NCI-H2081 (cell line): Measurements from ENCODE around the gene FTCD.

Experiments used
- DNase-seq, 2 experiments: peaks; one replicate each; lab custom pipeline; 2025; lab: John Stamatoyannopoulos, UW

Gene FTCD

DNA sequence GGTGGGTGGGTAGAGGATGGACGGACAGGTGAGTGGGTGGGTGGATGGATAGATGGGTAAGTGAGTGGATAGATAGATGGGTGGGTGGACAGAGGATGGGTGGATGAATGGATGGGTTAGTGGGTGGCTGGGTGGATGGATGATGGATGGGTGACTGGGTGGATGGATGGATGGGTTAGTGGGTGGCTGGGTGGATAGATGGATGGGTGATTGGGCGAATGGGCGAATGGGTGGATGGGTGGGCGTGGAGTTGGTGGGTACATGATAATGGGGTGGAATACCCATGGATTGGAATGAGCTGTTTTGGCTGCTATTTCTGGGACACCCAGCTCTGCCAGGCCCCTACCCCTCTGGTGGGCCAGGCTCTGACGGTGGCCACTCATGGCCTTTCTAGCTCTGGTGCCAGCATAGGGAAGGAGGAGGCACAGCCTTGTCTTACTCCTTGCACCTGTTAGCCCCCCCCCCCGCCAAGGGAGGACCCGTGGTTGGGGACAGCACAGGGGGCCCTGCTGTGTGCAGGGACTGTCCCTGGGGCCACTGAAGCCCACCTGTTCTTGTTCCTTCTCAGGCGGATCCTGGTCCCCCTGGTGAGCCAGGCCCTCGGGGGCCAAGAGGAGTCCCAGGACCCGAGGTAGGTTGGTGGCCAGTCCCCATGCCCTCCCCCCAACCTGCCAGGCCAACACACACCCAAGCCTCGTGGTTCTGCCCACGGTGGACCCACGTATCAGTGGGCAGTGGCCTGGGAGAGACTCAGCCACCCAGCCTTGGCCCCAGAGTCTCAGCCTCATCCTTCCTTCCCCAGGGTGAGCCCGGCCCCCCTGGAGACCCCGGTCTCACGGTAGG is 31.1 kb downstream of the FTCD start:
- no peak for DNase-seq

DNA sequence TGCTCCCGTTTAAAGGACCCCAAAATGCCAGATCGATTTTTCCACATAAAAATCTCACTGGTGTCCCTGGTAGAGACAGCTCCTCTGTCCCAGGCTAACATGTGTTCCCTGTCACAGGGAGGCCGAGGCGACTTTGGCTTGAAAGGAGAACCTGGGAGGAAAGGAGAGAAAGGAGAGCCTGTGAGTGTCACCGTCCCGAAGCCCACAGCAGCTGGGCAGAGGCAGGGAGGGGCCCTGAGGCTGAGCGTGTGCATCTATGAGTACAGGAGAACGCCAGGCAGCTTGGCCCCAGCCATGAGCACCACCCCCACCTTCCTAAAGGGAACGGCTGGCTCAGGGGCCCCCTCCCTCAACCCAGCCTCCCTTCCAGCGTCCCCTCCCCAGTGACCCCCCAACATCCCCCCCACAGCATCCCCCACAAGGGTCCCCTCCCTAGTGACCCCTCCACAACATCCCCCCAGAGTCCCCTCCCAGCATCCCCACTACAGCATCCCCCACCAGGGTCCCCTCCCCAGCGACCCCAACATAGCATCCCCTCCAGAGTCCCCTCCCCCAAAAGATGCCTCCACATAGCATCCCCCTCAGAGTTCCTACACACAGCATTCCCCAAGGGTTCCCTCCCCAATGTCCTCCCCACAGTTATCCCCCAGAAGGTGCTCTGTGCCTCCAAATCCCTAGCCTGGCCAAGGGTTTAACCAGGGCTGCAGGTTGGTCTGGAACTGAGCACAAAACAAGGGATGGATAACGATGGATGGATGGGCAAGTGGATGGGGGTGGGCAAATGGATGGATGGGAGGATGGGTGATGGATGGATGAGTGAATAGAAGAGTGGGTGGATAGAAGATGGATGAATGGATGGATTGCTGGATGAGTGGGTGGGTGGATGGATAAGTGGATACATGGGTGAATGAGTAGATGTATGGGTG is 32.4 kb downstream of the FTCD start:
- no peak for DNase-seq

DNA sequence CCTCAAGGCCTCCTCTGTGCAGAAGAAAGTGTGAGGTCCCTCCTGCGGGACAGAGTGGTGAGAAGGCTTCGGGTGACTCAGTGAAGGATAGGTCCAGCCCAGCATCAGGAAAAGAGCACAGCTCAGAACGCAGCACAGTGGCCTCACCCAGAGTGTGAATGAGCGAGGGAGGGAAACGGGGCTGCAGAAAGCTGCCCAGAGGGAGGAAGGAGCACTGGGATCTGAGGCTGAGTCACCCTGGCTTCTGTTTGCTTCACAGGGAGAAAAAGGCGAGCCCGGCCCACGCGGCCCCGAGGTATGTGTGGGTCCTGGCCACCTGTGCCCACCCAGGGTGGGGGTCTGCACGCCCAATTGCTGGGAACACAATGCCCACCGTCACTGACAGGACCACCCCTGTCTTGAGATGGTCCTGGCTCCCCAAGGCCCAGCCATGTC is 33.1 kb downstream of the FTCD start:
- DNase-seq: no peak

DNA sequence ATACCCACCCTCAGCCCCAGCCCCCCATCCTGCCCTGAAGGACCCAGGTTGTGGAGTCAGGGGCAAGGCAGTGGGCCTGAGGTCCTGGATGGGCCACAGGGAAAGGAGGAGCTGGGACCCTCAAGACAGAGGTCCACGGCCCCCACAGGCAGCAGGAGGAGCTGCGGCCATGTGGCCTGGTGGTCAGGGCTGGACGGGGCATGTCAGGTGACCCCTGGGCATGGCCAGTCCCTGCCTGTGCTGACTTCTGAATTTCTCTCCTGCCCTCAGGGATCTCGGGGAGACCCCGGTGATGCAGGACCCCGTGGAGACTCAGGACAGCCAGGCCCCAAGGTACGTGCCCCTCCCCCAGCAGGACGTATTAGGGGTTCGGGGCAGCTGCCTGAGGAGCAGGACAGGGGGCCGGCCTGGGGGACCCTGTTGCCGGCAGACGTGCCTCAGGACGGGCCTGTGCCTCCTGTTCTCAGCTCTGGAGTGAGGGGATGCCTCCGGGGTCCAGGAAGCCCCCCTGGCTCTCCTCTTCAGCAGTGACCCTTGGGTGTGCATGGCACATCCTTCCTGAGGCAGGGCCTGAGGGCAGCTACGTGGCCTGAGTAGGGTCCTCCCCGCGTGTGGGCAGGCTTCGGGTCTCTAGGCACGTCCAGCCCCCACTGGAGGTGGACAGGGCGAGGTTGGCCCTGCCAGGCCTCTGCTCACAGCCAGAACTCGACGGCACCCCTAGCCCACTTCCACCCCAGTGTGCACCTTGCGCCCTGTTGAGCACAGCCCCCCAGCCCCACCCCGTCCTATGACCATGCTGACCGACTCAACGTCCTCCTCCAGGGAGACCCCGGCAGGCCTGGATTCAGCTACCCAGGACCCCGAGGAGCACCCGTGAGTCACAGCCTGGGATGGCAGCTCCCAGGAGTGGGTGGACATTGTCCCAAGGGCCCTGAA is 33.8 kb downstream of the FTCD start:
- no peak for DNase-seq

DNA sequence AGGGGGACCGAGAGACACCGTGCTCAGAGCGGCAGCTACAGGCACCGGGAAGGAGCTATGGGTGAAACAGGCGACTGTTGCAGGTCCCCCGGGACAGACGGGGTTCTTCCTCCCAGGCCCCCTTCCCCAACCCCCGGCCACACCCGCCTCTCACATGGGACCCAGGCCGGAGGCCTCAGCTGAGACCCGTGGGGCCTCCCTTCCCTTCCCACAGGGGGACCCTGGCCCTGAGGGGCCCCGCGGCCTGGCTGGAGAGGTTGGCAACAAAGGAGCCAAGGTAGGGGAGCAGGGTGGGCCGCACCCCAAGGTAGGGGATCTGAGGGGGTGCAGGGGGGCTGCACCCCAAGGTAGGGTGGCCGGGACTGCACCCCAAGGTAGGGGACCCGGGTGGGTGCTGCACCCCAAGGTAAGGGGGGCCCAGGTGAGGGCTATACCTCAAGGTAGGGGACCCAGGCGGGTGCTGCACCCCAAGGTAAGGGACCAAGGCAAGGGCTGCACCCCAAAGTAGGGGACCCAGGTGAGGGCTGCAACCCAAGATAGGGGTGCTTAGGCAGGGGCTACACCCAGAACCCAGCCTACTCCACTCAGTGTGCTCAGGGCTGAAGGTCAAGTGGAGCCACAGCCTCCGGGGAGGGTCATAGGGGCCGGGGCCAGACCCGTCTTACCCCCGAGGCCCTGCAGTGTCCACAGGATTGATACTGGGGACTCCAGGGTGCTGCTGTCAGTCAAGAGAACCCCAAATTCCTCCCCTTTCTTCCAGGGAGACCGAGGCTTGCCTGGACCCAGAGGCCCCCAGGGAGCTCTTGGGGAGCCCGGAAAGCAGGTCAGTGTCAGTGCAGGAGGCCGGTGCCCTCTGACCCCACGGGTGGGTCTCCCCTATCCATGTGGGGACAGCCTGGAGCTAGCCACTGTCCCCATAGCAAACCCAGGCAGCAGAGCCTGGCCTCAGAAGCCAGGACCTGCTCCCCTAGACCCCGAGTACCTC is 34.8 kb downstream of the FTCD start:
- DNase-seq: no peak

DNA sequence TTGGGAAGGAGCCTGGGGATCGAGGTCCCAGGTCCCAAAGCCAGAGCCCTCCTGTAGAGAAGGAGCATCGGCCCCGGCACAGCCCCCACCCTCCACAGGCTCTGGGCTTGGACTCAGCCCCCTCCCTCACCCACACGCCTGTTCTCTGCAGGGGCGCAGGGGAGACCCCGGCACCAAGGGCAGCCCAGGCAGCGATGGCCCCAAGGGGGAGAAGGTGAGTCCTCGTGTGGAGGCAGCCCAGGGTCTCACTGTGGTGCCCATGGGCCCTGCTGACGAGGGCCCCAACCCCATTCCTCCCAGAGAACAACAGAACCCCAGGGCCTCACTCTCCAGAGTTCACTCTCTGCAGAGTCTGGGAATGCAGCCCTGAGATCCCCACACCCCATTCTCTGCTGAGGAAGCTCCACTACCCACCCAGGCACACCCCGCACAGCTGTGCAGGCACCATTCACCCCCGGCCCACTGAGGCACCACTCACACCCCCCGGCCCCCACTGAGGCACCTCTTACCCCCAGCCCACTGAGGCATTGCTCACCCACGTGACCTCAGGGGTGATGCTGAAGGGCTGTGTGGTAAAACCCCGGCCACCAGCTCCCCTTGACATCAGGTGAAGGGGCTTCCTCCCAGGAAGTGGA is 35.6 kb downstream of the FTCD start:
- no peak for DNase-seq

DNA sequence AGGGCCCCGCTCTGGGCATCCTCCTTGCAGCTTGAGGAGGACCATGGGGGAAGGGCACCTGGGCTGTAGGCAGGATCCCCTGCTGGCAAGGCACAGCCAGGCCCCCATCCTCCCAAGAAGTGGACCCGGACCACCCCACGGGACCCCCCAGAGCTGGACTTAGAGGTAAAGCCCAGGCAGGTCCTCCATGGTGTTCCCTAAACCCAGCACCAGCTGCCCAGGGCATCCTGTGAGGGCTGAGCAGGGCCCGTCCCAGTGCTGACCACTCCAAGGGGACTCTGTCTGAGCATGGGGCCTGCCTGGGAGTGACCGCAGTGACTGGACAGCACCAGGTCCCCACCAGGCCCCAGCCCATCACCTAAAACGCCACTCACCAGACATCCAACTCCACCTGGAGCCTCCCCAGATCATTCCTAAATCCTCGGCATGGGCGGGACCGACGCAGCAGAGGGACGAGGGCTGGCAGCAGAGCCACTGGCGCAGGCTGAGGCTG is 36.2 kb downstream of the FTCD start:
- no peak for DNase-seq

DNA sequence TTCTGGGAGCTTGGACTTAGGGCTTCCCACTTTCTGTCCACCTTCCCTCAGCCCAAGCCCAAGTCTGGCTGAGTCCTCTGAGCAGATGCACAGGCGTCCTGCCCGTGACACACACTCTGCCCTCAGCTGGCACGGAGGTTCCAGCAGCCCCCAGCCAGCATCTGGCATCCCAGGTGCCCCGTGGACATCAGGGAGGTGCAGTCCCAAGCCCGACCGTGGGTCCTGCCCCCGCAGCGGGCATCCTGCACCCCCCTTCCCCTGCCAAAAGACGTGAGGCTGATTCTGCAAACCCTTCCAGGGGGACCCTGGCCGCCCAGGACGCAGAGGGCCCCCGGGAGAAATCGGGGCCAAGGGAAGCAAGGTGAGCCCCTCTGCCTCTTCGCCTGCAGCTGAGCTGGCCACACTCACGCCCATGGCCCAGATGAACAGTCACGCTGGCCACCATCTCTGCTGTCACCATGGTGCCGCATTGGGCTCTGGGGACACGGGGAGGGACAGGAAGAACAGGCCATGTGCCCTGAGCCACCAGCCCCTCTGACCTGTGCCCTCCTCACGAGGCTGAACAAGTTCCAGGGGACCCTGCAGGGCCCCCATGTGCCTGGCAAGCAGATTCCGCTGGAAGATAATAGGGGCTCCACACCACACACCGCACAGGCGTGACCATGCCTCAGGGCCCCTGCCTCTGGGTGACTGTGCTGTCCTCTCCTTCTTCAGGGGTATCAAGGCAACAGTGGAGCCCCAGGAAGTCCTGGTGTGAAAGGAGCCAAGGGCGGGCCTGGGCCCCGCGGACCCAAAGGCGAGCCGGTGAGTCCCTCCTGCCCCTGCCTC is 36.8 kb downstream of the FTCD start:
- DNase-seq: no peak

DNA sequence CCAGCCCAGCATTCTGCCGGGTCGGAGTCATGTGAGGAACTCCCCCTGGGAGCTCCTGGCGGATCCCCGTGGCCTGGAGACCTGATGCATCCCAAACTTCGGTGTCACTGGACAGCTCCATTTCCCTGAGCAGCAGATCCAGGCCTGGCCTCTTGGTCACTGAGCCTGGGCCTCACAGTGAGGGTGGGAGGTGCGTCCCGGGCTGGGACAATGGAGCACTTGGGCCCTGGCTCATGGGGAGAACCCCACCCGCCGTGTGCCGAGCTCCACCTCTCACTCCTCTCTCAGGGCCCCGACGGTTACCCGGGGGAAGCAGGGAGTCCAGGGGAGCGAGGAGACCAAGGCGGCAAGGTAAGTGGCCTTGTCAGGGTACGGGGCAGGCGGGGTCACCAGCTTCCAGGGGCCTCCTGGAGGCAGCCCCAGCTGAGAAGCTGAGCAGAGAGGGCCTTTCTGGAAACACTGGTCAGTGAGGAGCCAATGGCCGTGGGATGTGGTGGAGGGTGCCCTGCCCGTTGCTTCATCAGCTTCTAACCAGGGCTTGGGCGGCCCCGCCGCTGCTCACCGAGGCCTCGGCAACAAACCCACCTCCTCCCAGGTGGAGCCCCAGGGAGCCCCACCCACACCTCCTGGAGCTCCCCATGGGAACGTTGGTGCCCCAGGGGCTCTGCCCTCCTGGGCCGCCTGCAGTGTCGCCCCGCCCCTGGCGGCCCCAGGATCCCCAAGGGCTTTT is 37.6 kb downstream of the FTCD start:
- DNase-seq: no peak

DNA sequence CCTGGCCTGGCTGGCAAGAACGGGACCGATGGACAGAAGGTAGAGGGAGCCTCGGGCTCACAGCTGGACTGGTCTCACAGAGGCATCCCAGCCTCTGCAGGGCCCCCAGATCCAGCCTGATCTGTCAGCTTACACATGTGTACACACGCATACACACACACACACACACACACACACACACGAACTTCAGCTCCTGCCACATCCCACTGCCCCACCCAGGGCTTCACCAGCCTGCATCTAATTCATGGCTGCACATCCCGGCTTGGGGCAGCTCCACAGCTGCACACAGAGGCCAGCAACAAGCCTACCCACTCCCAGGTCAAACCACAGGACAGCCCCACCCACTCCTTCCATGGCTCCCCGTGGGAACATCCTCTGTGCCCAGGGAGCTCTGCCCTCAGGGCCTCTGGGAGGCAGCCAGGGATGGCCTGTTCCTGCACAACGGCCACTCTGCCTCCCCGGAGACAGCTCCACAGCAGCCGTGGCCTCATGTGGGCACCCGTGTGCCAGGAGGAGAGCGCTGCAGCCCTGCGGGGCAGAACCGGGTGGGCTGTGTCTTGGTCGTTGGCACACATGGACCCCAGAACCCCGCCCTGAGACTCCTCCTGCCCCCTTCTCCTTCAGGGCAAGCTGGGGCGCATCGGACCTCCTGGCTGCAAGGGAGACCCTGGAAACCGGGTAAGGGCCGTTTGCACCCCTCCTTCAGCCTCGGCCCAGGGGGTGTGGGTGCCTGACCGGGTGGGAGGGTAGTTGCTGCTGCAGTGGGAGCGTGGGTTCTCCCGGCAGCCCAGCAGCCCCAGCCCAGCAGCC is 38.4 kb downstream of the FTCD start:
- no peak for DNase-seq

DNA sequence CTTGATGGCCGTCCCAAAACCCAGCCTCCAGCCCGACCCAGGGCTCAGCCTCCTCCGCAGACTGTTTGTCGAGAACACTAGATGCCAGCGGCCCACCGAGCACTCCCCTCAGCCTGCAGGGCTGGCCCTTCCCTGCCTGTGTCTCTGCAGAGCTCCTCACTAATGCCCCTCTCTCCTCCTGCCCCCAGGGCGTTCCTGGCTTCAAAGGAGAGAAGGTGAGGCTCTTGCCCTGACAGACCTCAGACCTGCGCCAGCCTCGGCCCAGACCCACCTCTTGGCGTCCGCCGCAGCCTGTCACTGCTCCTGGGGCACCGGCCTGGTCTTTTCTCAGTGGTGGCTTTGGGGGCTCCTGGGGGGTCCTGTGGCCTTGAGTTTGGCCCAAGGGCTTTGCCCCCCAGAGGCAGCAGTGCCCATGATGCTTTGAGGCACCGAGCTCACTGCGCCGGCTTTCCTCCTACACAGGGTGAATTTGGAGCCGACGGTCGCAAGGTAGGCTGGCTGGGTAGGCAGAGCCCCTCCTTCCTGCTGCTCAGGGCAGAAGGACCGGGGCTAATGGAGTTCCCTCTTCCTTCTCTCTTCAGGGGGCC is 39.1 kb downstream of the FTCD start:
- no peak for DNase-seq

DNA sequence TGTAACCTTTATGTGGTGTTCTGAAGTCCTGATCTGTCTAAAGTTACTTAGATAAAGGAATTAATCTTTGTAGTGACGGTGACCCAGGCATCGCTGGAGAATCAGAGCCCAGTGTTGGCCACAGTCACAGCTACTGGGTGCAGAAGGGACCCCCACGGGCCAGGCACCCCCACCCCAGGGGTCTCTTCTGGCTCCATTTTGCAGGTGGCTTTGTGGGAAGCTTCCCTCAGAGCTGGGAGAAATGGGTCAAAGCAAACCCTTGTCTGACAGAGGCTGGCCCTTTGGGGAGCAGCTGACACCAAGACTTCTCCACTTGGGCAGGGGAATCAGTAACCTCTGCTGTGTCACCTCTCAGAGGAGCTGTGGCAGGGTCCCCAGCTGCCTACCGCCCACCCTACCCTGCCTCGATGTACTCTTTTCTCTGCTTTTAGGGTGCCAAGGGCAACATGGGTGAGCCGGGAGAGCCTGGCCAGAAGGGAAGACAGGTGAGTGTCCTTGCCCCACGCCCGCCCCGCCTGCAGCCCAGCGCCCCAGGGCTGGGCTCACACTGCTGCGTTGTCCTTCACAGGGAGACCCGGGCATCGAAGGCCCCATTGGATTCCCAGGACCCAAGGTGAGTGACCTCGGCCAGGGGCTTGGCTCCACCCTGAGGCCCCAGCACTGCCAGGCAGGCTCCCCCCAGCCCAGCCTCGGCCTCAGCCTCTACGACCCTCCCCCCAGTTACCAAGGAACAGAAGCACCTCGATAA is 39.8 kb downstream of the FTCD start:
- DNase-seq: no peak

DNA sequence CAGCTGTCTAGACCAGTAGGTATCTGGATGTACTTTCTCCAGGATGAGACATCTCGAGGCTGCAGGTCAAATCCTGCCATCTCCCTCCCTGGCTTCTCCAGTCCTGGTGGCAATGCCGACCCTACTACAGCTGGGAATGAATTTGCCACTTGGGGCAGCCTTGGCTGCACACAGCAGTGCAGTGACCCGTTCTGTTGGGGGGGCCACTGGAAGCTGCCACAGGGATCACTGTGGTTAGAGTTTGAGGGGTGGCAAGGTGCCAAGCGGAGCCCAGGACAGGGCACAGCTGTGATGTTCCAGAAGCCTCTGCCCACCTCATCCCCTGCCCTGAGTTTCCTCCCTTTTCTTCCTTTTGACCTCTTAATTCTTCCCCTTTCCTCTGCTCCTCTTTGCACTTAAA is 40.4 kb downstream of the FTCD start:
- DNase-seq: no peak

DNA sequence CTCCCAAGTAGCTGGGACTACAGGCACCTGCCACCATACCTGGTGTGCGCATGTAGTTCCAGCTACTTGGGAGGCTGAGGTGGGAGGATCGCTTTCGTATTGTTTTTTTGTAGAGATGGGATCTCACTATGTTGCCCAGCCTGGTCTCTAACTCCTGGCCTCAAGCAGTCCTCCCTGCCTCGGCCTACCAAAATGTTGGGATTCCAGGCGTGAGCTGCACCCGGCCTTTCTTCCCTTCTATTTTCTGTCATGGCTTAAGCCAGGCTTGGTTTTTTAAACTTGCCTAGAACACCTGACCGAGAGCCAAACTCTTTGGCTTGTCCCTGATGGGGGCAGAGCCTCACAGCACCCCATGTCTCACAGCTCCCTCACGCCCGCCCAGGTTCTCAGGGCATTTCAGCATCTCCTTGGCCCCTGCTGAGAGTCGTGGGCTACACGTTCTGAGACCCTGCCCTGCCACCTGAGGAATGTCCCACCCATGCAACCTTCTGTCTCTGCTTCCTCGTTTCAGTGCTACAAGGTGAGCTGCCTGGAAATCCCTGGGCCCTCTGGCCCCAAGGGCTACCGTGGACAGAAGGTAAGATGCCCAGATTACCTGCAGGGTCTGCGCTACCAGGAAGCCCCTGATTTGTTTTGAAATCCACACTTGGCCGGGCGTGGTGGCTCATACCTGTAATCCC is 41.7 kb downstream of the FTCD start:
- DNase-seq: no peak

DNA sequence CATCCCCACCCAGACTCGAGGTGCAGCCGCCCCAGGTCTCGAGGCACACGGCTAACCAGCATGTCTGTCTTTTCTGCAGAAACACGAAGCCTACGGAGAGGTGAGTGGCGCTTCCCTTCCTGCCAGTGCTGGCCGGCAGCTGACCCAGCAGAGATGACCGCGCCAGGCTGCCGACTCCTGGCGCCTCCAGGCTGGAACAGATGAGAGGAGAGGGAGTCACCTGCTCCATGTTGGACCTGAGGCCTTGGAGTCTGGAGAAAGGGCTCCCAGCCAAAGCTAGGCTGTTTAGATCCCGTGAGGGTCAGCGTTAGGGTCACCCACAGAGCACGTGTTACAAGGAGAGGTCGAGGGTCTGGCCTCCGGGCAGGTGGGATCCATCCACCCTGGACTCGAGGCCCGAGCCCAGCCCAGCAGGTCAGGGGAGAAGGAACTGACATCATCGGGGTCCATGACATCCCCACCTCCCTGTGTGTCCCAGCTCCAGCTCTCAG is 42.6 kb downstream of the FTCD start:
- DNase-seq: no peak
